ENCODE results near the gene BRICD5.
A peak's percentile ranks its signal among the peaks of the same experiment; 100 is the strongest.

The BRICD5 gene

DNA sequence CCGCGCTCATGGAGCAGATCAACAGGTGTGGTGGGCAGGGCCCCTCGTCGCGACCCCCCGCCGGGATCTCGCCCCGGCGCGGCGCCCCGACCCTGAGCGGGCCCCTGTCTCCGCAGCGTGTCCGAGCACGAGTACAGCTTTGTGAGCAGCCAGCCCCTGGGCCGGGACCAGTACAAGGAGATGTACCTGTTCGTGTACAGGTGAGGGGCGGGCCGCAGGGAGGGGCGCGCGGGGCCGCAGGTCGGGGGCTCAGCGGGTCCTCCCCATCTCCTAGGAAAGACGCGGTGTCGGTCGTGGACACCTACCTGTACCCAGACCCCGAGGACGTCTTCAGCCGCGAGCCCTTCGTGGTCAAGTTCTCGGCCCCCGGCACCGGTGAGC lies 26.4 kb upstream of the BRICD5 start:
- DNase-seq = no peak

DNA sequence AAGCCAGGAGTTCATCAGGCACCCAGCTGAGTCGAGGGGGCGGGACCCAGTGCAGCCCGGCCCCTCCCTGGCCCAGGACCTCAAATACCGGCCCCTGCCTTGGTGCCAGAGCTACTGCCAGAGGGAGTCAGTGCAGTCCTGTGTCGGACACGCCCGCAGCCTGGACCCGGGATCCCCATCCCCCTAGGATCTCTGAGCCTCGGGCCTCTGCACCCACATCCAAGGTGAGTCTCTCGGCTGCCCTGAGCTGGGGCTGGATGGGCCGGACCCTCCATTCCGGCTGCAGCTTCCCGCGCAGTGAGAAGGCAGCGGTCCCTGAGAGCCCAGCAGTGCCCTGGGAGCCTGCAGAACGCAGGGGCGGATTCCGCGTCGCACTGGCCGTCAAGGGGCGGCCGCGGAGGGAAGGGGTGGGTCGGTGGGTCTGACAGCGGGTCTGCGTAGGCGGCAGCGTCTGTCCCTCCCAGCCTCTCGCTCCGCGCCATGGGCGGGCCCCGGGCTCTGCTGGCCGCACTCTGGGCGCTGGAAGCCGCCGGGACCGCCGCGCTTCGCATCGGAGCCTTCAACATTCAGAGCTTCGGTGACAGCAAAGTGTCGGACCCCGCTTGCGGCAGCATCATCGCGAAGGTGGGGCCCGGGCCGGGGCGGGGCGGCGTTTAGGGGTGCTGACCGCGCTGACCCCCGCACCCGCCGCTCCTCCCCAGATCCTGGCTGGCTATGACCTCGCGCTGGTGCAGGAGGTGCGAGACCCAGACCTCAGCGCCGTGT lies 25.9 kb upstream of the BRICD5 start, which contains the start of gene DNASE1L2:
DNASE1L2 (plus strand) TSS at position 108 of the 765 bp plus-strand sequence; CDS start at position 481, 373 bp downstream.
- DNase-seq = no peak

DNA sequence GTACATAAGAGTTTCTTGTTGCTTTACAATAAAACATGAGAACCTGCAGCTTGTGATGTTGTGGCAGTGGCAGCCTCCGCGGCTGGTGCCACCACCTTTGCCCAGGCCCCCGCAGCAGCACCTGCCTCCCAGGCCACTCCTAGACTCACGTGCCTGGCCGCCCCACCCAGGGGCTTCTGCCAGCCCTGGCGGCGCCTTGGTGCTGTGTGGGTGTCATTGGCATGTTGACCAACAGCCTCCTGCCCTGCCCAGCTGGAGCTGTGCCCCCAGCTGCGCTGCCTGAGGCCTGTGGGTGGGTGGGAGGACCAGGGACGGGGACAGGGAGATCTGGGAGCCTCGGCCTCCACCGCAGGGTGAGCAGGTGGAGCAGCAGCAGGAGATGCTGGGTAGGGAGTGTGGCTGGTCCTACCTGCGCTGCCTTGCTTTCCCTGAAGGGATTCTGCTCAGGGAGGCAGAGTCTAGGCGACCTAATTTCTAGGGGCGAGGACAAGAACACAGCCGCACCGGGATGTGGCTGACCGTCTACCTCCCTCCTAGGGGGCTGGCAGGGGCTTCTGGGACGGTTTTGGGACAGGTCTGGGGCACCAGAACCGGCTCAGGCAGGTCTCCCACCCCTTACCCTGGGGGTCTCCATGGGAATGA lies 25.2 kb upstream of the BRICD5 start:
- no peak for DNase-seq

DNA sequence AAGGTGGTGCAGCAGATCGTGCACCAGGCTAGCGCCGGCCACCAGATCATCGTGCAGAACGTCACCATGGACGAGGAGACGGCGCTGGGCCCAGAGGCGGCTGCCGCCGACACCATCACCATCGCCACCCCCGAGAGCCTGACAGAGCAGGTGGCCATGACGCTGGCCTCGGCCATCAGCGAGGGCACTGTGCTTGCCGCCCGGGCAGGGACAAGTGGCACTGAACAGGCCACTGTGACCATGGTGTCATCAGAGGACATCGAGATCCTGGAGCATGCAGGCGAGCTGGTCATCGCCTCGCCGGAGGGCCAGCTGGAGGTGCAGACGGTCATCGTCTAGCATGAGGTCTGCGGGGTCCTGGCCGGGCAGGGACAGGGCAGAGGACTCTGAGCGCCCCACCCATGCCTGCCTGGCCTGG lies 24.6 kb upstream of the BRICD5 start:
- DNase-seq = no peak

DNA sequence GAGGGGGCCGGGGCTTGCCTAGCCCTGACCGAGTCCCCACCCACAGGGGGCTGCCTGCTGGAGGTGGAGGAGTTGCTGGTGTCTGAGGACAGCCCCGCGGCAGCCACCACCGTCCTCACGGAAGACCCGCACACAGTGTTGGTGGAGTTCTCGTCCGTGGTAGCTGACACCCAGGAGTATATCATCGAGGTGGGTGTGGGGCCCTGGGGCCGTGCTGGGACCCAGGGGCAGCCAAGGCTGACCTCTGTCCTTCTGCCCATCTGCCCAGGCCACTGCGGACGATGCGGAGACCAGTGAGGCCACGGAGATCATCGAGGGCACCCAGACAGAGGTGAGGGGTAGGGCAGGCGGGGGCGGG lies 24.1 kb upstream of the BRICD5 start:
- no peak for DNase-seq

DNA sequence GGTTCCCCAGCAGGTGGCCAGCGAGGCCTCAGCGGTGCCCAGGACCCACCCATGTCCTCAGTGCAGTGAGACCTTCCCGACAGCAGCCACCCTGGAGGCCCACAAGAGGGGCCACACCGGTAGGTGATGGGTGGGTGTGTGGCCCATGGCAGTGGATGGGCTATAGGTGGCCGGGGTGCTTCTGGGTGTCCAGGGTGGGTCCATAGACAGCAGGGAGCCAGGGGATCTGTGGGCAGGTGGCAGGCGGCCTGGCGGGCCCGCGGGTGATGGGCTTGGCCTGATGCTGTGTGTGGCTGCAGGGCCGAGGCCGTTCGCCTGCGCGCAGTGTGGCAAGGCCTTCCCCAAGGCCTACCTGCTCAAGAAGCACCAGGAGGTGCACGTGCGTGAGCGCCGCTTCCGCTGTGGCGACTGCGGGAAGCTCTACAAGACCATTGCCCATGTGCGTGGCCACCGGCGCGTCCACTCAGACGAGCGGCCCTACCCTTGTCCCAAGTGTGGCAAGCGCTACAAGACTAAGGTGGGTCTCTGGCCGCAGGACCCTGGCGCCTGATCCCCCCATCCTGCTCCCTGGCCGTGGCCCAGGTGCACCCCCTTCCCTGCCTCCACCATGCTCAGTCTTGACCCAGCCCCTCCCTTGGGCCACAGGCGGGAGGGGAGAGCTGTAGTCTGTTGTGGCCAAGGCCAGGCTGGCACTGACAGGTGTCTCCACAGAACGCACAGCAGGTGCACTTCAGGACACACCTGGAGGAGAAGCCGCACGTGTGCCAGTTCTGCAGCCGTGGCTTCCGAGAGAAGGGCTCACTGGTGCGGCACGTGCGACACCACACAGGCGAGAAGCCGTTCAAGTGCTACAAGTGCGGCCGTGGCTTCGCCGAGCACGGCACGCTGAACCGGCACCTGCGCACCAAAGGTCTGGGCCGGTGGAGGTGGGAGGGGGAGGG lies 23.5 kb upstream of the BRICD5 start:
- DNase-seq = no peak

DNA sequence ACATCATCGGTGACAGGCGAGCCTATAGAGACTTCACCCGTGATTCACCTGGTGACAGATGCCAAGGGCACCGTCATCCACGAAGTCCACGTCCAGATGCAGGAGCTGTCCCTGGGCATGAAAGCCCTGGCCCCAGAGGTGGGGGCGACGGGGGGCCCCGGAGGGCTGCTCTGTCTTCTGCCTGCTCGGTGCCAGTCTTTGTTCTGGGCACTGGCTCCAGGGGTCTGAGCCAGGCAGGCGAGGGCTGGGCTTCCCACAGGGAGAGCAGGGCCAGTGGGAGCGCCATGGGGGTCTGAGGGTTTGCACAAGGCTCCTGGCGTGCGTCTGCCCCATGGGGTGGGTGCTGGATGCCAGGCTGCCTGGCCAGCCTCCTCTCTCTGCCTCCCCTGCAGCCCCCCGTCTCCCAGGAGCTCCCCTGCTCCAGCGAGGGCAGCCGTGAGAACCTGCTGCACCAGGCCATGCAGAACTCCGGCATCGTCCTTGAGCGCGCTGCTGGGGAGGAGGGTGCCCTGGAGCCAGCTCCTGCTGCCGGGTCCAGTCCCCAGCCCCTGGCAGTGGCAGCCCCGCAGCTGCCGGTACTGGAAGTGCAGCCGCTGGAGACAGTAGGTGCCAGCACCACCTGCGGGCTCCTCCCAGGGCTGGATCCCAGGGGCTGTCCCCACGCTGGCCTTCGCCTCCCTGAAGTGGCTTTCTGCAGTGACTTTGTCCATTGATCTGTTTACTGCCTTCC lies 22.5 kb upstream of the BRICD5 start:
- DNase-seq = no peak

DNA sequence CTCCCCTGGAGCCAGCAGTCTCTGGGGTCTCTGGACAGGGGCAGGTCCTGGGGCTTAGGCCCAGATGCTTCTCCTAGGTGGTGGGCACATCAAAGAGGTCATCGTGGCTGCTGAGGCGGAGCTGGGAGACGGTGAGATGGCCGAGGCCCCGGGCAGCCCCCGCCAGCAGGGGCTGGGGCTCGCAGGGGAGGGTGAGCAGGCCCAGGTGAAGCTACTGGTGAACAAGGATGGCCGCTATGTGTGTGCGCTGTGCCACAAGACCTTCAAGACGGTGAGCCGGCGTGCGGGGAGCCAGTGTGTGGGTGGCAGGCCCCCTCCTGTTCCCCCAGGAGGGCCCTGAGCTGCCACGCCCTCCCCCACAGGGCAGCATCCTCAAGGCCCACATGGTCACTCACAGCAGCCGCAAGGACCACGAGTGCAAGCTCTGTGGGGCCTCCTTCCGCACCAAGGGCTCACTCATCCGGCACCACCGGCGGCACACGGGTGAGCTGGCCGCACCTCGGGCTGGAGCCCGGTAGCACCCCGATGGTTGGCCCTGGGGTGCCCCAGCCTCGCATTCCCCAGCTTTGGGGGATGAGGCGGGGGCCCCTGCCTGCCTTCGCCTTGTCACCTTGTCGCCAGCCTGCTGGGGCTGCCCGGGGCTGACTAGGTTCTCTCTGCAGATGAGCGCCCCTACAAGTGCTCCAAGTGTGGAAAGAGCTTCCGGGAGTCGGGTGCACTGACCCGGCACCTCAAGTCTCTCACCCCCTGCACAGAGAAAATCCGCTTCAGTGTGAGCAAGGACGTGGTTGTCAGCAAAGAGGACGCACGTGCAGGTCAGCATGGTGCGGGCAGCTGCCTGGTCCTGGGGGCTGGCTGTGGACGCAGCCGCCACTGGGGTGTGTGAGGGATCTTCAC lies 21.7 kb upstream of the BRICD5 start:
- no peak for DNase-seq

DNA sequence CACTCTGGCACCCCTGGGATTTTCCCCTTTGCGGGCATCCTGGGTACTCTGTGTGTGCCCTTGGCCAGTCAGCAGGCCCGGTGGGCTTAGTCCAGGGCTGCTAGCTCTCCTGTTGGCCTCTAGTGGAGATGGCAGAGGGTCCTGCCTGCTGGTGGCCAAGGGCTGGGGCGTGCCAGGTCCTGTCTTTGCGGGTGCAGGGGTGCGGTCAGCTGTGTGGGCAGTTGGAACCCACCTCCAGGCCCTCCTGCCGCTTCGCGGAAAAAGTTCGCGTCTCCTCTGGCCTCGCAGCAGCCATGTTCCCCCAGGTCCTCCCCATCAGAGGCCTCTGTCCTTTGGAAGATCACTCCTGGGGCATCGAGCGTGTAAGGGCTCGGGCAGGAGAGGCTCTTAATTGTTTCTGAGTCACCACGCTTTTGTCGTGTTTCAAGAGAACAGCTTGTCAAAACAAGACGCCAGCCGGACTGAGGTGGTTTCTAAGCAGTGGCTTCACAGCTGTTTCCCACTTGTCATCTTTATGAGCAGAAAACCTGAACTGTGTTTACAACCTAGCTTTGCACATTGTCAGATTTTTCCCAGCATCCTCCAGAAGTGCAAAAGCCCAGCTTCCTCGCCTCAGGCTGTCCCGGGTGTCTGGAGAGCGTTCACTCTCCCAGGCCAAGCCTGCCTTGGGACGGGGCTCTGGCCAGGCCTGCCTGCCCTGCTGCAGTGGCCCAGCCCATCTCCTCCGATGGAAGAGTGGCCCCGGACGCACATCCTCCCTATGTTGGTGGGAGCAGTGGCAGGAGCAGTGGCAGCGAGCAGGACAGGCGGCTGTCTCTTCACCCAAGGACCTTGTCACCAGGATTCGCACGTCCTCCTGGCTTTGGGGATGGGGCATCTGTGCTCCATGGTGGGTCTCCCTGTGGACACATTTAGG lies 20.6 kb upstream of the BRICD5 start:
- DNase-seq = no peak

DNA sequence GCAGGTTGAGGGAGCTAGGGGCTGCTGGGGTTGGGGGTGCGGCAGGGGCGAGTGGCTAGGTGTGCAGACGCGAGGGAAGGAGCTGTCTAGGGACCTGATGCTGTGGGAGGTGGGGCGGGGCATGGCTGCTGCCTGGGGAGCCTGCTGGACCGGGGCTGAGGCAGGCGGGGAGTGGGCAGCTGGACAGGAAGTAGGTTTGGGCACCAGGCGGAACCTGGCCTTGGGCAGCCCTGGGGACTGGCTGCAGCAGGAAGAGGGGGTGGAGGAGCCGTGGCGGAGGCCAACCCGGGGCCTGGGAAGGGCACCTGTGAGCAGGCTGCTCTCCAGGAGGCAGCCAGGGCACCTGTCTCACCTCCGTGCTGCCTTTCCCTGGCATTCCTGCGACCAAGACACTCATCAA lies 19.7 kb upstream of the BRICD5 start:
- DNase-seq = no peak

DNA sequence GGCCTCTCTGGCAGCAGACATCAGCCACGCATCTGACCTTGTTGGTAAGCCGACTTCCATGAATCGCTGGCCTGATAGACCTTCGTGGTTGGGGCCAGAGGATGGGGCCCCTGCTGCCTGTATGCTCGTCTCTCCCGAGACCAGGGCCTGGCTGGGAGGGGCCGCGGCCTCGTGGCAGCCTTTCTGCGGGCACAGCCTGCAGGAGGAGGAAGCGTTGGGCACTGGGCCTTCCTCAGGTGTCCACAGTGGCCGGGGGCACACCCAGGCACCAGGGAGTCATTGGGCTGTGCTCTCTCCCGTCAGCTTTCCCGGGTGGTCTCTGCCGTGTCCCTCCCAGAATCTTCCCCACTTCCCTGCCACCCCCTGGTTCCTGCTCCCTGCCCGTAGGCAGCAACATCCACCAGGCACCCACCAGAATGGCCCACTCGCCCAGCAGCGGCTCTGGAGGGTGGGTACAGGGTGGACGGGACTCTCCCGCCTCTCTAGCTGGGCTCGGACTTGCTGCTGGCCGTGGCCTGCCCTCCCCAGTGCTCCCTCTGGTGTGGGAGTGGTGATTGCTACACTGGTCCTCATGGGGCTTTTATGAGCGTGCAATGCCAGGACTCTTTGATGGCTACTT lies 19.1 kb upstream of the BRICD5 start:
- DNase-seq = no peak

DNA sequence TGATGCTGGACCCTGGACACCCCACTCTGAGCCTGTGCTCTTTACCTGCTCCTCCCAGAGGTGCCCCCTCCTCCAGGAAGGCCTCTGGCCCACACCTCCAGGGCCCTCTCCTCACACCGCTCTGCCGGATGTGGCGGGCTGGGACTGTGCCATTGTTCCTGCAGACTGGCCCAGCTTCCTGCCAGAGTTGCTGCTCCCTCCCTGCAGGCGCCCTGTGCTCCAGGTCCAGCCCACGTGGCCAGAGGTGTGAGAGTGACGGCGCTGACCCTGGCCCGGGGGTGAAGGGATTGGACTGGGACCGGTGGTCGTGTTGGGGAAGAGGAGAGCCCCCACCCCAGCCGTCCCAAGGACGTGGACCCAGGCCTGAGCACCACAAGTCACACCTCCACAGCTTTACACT lies 18.4 kb upstream of the BRICD5 start:
- no peak for DNase-seq

DNA sequence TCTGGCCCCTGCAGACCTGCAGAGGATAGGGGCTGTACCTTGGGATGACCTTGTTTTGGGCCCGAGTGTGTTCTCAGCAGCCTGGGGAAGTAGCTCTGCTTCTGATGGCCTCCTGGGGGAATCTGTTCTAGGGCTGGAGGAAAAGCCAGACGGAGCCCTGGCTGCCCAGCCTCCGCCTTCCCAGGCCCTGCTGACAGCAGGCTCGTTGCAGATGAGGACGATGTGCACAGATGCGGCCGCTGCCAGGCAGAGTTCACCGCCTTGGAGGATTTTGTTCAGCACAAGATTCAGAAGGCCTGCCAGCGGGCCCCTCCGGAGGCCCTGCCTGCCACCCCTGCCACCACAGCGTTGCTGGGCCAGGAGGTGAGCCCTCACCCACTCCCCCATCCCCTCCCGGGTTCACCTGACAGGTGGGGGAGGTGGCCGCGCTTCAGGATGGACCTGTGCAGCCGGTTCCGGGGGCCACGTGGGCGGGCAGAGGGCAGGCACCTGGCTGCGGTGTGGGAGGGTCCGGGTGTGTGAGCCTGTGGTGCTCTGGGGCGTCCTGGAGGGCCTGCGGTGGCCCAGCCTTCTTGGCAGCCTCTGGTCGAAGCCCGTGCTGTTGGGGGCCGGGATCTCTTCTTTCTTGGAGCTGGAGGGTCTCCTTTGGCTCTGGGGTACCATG lies 17.6 kb upstream of the BRICD5 start:
- DNase-seq = no peak

DNA sequence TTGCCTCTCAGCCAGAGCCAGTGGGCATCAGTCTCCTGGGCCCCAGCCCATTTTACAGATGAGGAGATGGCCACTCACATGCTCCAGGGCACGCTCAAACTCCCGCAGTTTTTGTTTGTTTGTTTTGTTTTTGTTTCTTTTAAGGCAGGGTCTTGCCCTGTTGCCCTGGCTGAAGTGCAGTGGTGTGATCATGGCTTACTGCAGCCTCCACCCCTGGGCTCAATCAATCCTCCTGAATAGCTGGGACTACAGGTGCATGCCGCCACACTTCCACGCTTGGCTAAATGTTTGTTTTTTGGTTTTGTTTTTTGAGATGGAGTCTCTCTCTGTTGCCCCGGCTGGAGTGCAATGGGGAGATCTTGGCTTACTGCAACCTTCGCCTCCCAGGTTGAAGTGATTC lies 16.3 kb upstream of the BRICD5 start:
- DNase-seq = no peak

DNA sequence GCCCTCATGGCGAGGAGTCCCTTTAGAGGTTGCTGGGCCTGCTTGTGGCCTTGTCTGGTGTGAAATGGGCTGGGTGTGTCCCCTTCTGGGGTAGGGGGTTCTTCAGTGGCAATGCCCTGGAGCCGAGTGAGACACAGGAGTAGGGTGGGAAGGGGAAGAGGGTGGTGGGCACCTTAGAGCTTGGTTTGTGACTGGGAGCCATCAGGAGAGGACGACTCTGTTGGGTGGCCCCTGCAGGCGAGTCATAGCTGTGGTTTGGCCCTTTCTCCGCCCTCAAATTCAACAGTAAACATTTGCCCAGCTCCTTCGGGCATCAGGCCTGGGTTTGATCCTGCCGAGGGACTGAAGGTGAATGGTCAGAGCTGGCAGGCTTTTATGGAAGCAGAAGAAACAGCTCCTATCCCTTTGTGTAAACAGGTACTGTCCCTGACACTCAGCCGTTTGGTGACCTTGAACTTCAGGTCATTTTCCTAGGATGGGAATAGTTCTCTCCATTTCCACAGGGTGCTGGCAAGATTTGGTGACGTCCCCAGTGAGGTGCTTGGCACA lies 15.7 kb upstream of the BRICD5 start:
- no peak for DNase-seq

DNA sequence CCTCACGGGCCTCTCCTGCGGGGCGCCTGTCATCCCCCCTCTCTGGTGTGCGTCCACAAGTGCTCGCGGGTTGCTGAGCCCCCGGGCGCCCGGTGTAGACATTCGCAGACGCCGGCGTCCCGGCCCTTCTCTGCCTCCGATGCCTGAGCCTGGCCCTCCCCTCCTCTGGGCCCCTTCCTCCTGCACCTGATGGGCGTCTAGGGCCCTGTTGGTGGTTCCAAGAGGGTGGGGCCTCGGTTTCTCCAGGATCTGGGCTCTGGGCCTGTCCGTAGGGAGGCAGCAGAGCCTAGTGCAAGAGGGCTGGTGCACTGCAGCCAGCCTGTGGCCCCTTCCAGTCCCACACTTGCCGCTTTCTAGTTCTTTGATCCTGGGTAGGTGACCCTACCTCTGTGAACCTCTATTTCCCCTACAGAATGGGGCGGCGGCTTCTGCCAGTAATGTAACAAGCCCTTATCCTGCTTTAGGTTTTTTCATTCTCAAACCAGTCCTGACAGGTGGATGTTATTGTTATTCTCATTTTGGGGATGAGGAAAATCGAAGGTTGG lies 13.4 kb upstream of the BRICD5 start:
- peak; percentile 66 for DNase-seq

DNA sequence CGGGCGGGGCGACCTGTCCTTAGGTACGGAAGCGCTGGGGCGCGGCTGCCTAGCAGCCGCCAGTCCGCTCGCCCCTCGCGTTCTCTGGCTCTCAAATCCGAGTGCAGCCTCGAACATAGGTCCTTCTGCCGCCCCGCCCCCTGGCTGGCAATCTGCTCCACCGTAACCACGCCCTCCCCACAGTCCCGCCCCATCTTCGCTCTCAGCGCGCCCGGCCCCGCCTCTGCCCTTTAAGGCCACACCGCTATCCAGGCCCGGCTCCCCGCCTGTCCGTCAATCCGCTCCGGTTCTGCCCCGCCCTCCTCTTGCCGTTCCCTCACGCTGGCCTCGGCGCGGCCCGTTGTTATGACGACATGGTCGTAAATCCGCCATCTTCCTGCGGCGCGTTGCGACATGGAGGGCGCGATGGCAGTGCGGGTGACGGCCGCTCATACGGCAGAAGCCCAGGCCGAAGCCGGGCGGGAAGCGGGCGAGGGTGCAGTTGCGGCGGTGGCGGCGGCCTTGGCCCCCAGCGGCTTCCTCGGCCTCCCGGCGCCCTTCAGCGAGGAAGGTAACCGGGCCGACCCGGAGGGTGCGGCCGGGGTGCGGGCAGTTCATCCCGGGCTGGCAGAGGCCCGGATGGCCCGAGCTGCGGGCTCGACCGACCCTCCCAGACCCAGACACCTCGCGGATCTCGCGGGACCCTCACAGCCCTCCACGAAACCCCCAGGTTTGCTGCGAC lies 12.7 kb upstream of the BRICD5 start, which contains the start of gene E4F1:
E4F1 (plus strand) TSS at position 371 of the 721 bp plus-strand sequence; CDS start at position 394, 23 bp downstream.
- DNase-seq = peak; percentile 100

DNA sequence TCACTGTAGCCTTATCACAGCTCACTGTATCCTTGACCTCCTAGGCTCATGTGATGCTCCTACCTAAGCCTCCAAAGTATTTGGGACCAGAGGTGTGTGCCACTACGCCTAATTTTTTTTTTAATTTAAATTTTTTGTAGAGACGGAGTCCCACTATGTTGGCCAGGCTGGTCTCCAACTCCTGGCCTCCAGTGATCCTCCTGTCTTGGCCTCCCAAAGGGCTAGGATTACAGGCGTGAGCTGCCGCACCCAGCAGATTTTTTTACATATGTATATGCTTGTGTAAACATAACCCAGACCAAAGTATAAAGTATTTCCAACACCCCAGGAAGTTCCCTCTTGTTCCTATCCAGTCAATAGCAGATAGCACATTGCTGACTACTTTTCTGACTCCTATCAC lies 5.7 kb upstream of the BRICD5 start:
- no peak for DNase-seq

DNA sequence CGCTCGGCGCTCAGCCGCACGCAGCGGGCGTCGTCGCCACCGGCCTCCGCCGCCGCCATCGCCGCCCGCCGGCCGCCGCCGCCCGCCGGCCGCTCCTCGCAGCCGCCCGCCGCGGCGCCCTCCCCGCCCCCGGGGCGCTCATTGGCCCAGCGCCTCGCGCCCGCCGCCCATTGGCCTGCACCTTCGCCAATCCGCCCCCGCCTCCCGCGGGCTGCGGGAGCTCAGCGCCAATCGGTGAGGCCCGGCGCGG lies 4.0 kb upstream of the BRICD5 start, which contains the start of gene PGP:
PGP (minus strand) TSS at position 122 of the 250 bp plus-strand sequence; CDS start at position 59, 63 bp downstream.
- DNase-seq = no peak

All from RPMI8226 (cell line).